ENCODE data around the gene KRTAP11-1. TPM values are rescaled to one million over a fixed set of nuclear protein-coding genes. Genes with fewer than 3 reads are reported as not detected.

The KRTAP11-1 gene
- total and polyA plus RNA-seq, 2 of the 13 experiments (the other 11 are each of a cell fraction or from before 2014, with no cell fraction given): not detected

- TF ChIP-seq ZBTB40 (IDR thresholded peaks at IDR 0.05) (no peak), ZBTB40 (CRISPR knock-in tag; IDR thresholded peaks at IDR 0.05) (no peak)
Observed at GRCh38 chr21:30847627-30848500, 33.5 kb downstream of the KRTAP11-1 start (continued).

- H3K27me3 ChIP-seq (ENCODE audit: control insufficient read depth in 1 of 2, insufficient read depth in 2 of 2, low read length in 2 of 2): no peaks in the 10 kb centered on the region
- FAIRE-seq: no peak
- no peak for ATAC-seq
- in situ Hi-C loops (cut with HindIII; ENCODE audit: extremely low pct_ligation_motif_present, low pct_unique_long_range_greater_than_20kb) (no loop called here), intact Hi-C loops (cut with micrococcal nuclease; ENCODE audit: unreplicated experiment) (no loop called here)
- no peak overlapping the region for H2AFZ ChIP-seq (ENCODE audit: low read length)
- no peak overlapping the region for H3K4me3 ChIP-seq (replicated peaks in 1 of 3; ENCODE audit: insufficient read depth in 1 of 3, low read depth in 2 of 3, low read length in 3 of 3)
- H3K4me2 ChIP-seq (ENCODE audit: low read depth, low read length): no peak overlapping the region
- ChIA-PET POLR2A (no interaction called here), CTCF (ENCODE audit: low intra/inter-chr PET ratio, low total read pairs) (no interaction called here)
- no peaks in the 10 kb centered on the region for H3K79me2 ChIP-seq (ENCODE audit: insufficient read depth, low read length)
- H3K9me3 ChIP-seq (ENCODE audit: low read length): peaks cover 68% of the 10 kb centered on the region
- no peak for DNase-seq (ENCODE audit: low spot score)
- no peak overlapping the region for H3K27ac ChIP-seq (ENCODE audit: extremely low read length, insufficient read depth, low read length)
- no peak overlapping the region for H3K9ac ChIP-seq (ENCODE audit: insufficient read depth, low read depth, low read length)
- H4K20me1 ChIP-seq (ENCODE audit: insufficient read depth, low read length): no peaks in the 10 kb centered on the region
- no peaks in the 10 kb centered on the region for H3K4me1 ChIP-seq (ENCODE audit: insufficient read depth, low read length)
- no peaks in the 10 kb centered on the region for H3K36me3 ChIP-seq (replicated peaks in 1 of 2; ENCODE audit: control insufficient read depth in 1 of 2, insufficient read depth in 2 of 2, low read length in 2 of 2)
- no TSS peak for BruUV-seq (replicated peaks)
- TF ChIP-seq SRSF4 (IDR thresholded peaks at IDR 0.05; ENCODE audit: low read depth, low read length, poor library complexity, severe bottlenecking) (no peak), SP2 (CRISPR knock-in tag; IDR thresholded peaks at IDR 0.05) (no peak), CREB3 (CRISPR knock-in tag; IDR thresholded peaks at IDR 0.05) (no peak), RCOR2 (CRISPR knock-in tag; IDR thresholded peaks at IDR 0.05) (no peak), ZXDC (CRISPR knock-in tag; IDR thresholded peaks at IDR 0.05) (no peak), RFXANK (CRISPR knock-in tag; IDR thresholded peaks at IDR 0.05) (no peak), ZNF367 (CRISPR knock-in tag; IDR thresholded peaks at IDR 0.05; ENCODE audit: borderline replicate concordance) (no peak), ZNF547 (CRISPR knock-in tag; IDR thresholded peaks at IDR 0.05) (no peak)
Observed at GRCh38 chr21:30842990-30843389, 38.4 kb downstream of the KRTAP11-1 start.

Data from HepG2 (cell line).